ENCODE data around the gene ANO2. TPM values are rescaled to one million over a fixed set of nuclear protein-coding genes. Genes with fewer than 3 reads are reported as not detected.

Gene ANO2
- total and polyA plus RNA-seq, 2 donors (not counting 3 experiments of a cell fraction or from before 2014, with no cell fraction given): 15.4 to 65.0 TPM

DNA sequence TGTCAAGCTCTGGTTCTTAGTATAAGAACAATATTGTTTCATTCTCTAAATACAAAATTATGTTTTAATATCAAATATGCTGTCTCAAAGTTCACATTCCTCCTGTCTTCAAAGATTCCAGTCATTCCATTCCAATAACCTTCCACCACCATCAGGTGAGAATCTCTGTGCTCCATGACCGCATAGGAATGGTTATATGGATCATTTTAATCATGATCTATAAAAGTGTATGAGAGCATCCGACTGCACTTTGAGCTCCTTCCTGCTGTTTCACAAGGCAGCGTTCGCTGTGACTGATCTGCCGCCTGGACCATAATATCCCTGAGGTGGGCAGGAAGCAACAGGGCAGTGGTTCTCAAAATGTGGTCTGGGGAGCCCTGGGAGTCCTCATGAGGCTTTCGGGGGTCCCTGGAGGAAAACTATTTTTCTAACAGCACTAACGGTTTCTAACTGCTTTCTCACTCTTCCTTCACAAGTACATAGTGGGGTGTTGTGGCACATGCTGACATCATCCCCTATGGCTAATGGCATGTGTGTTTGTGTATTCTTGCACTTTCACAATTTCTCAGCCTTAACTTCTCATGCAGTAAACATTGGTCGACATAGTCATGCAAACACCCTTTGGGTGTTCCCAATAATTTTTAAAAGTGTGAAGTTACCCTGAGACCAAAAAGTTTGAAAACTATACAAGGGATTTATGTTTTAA is 137.4 kb downstream of the ANO2 start:
- H3K9me3 ChIP-seq (replicated peaks; ENCODE audit: control insufficient read depth, insufficient read depth, low read length): no peaks in the 10 kb centered on the region
- no peak overlapping the region for H3K4me3 ChIP-seq (replicated peaks in 1 of 3; ENCODE audit: insufficient read depth in 1 of 3, low read depth in 1 of 3, low read length in 3 of 3)
- no peak overlapping the region for H3K27ac ChIP-seq (ENCODE audit: insufficient read depth, low read depth, low read length)
- TF ChIP-seq, protein P1, sequence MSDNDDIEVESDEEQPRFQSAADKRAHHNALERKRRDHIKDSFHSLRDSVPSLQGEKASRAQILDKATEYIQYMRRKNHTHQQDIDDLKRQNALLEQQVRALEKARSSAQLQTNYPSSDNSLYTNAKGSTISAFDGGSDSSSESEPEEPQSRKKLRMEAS (IDR thresholded peaks at IDR 0.05; ENCODE audit: insufficient read depth, insufficient read length): no peak
- TF ChIP-seq POLR2A (IDR thresholded peaks at IDR 0.05; ENCODE audit: low read depth, low read length): no peak
- no peak for TF ChIP-seq JUN (IDR thresholded peaks at IDR 0.05; ENCODE audit: borderline replicate concordance, insufficient read depth, insufficient read length, low read depth)
- no peak for TF ChIP-seq GATA2 (IDR thresholded peaks at IDR 0.05; ENCODE audit: insufficient read depth, insufficient read length, low read depth, low read length)
- TF ChIP-seq POLR2AphosphoS5 (IDR thresholded peaks at IDR 0.05; ENCODE audit: insufficient read depth, low read depth, low read length): no peak
- TF ChIP-seq, protein P2, sequence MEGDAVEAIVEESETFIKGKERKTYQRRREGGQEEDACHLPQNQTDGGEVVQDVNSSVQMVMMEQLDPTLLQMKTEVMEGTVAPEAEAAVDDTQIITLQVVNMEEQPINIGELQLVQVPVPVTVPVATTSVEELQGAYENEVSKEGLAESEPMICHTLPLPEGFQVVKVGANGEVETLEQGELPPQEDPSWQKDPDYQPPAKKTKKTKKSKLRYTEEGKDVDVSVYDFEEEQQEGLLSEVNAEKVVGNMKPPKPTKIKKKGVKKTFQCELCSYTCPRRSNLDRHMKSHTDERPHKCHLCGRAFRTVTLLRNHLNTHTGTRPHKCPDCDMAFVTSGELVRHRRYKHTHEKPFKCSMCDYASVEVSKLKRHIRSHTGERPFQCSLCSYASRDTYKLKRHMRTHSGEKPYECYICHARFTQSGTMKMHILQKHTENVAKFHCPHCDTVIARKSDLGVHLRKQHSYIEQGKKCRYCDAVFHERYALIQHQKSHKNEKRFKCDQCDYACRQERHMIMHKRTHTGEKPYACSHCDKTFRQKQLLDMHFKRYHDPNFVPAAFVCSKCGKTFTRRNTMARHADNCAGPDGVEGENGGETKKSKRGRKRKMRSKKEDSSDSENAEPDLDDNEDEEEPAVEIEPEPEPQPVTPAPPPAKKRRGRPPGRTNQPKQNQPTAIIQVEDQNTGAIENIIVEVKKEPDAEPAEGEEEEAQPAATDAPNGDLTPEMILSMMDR (IDR thresholded peaks at IDR 0.05; ENCODE audit: extremely low read depth in 1 of 2, insufficient read depth in 1 of 2, low read depth in 1 of 2, low read length in 2 of 2): no peak
- no peak for TF ChIP-seq MYC (IDR thresholded peaks at IDR 0.05; ENCODE audit: low read depth, low read length)
- no peak for TF ChIP-seq FOS (IDR thresholded peaks at IDR 0.05; ENCODE audit: borderline replicate concordance, insufficient read depth, low read length)
- TF ChIP-seq EZH2 (IDR thresholded peaks at IDR 0.05; ENCODE audit: borderline replicate concordance, low read depth, low read length, severe bottlenecking): no peak
- intact Hi-C loops (cut with micrococcal nuclease) (no loop called here), dilution Hi-C loops (cut with MboI; ENCODE audit: extremely low pct_ligation_motif_present, low sequenced_read_pairs) (no loop called here)
- H3K4me1 ChIP-seq (ENCODE audit: control insufficient read depth, extremely low read depth, insufficient read depth, low read length): no peaks in the 10 kb centered on the region
- no peaks in the 10 kb centered on the region for H4K20me1 ChIP-seq (replicated peaks; ENCODE audit: control insufficient read depth, extremely low read depth, insufficient read depth, low read length)
- DNase-seq (ENCODE audit: low read depth, low spot score) (no peak), FAIRE-seq (no peak)
- ChIA-PET POLR2A (no interaction called here), CTCF (no interaction called here)
- no peak overlapping the region for H3K9ac ChIP-seq (replicated peaks; ENCODE audit: extremely low read depth, insufficient read depth, low read length)
- no peaks in the 10 kb centered on the region for H3K9me1 ChIP-seq (replicated peaks; ENCODE audit: control insufficient read depth, extremely low read depth, insufficient read depth, low read length)
- H3K79me2 ChIP-seq (ENCODE audit: control insufficient read depth, insufficient read depth, low read length): no peaks in the 10 kb centered on the region
- no peaks in the 10 kb centered on the region for H3K27me3 ChIP-seq (ENCODE audit: control insufficient read depth in 2 of 2, insufficient read depth in 2 of 2, low read length in 2 of 2)
- H3K4me2 ChIP-seq (ENCODE audit: insufficient read depth, low read length): no peak overlapping the region
- no TSS peak for BruUV-seq (replicated peaks)
- H2AFZ ChIP-seq (ENCODE audit: low read depth, low read length): no peak overlapping the region
- peaks cover 5 to 46% of the 10 kb centered on the region in 2 experiments for H3K36me3 ChIP-seq (ENCODE audit: control insufficient read depth in 2 of 2, extremely low read depth in 1 of 2, insufficient read depth in 2 of 2, low read length in 2 of 2)
